Large intestine (tissue), 12 donors: ENCODE measurements around the gene HSPA8. TPM values are rescaled to one million over a fixed set of nuclear protein-coding genes. Genes with fewer than 3 reads are reported as not detected.
A peak's percentile ranks its signal among the peaks of the same experiment; 100 is the strongest.

Experiments used
- DNase-seq, 2 donors: peaks; one replicate each; pipeline versions ENCODE4 v3.0.0 to v3.0.0-alpha.2; 2013
- H3K27ac ChIP-seq: one replicate; pipeline ENCODE4 v1.5.1; 2013; ENCODE audit warnings: low read length
- H3K27me3 ChIP-seq: 2 replicates; pipeline ENCODE4 v1.6.1; 2013; ENCODE audit warnings: low read length; ENCODE audit not compliant: control insufficient read depth, insufficient read depth
- H3K36me3 ChIP-seq: 2 replicates; pipeline ENCODE4 v1.6.1; 2013; ENCODE audit warnings: low read length; ENCODE audit not compliant: control insufficient read depth, insufficient read depth
- H3K4me1 ChIP-seq: one replicate; pipeline ENCODE4 v1.6.1; 2013; ENCODE audit warnings: low read length; ENCODE audit not compliant: control insufficient read depth, insufficient read depth
- H3K4me3 ChIP-seq: one replicate; pipeline ENCODE4 v1.5.1; 2013; ENCODE audit warnings: low read length
- H3K9me3 ChIP-seq: one replicate; pipeline ENCODE4 v1.6.1; 2013; ENCODE audit warnings: mild to moderate bottlenecking, low read depth, low read length, moderate library complexity; ENCODE audit not compliant: control insufficient read depth
- WGBS: methylation state at CpG from one replicate; pipeline ENCODE4 v1.1.5; 2013; ENCODE audit warnings: low lambda C conversion rate; ENCODE audit not compliant: insufficient coverage; 5-methylcytosine and 5-hydroxymethylcytosine counted together
- long read RNA-seq, 11 donors: transcript quantifications; one replicate each; lab custom pipeline, GENCODE V29; 2026
- polyA plus RNA-seq: library from polyadenylated mRNA; unstranded; fragments of 120-200 nt; gene quantifications from one replicate; pipeline ENCODE4 v1.2.1, GENCODE V29; 2013

Gene HSPA8
- polyA plus RNA-seq: 1,403 TPM
- long read RNA-seq, donor 1, transcript HSPA8-224 (9 exons, 2,463 nt): major isoform, 202 of 529 reads
- long read RNA-seq, donor 1, transcript HSPA8-211 (5 exons, 1,509 nt): minor isoform, 49 of 529 reads
- long read RNA-seq, donor 1, transcript HSPA8-222 (6 exons, 1,884 nt): minor isoform, 41 of 529 reads
- long read RNA-seq, donor 1, transcript HSPA8-203 (4 exons, 963 nt): minor isoform, 22 of 529 reads
- long read RNA-seq, donor 1, partial matches to known transcripts: 186 of 529 reads
- long read RNA-seq, donor 1, other reads (novel, unspliced or antisense): 5 of 529 reads
- long read RNA-seq, donor 2, transcript HSPA8-224 (9 exons, 2,463 nt): major isoform, 252 of 1,031 reads
- long read RNA-seq, donor 2, transcript HSPA8-211 (5 exons, 1,509 nt): minor isoform, 124 of 1,031 reads
- long read RNA-seq, donor 2, transcript HSPA8-222 (6 exons, 1,884 nt): minor isoform, 73 of 1,031 reads
- long read RNA-seq, donor 2, transcript HSPA8-203 (4 exons, 963 nt): minor isoform, 50 of 1,031 reads
- long read RNA-seq, donor 2, partial matches to known transcripts: 442 of 1,031 reads
- long read RNA-seq, donor 2, other reads (novel, unspliced or antisense): 0 of 1,031 reads
- long read RNA-seq, donor 3: 0 reads
- long read RNA-seq, donor 4, transcript HSPA8-211 (5 exons, 1,509 nt): minor isoform, 9 of 87 reads
- long read RNA-seq, donor 4, transcript HSPA8-224 (9 exons, 2,463 nt): major isoform, 27 of 87 reads
- long read RNA-seq, donor 4, partial matches to known transcripts: 35 of 87 reads
- long read RNA-seq, donor 4, other reads (novel, unspliced or antisense): 0 of 87 reads
- long read RNA-seq, donor 5, transcript HSPA8-211 (5 exons, 1,509 nt): minor isoform, 37 of 418 reads
- long read RNA-seq, donor 5, transcript HSPA8-222 (6 exons, 1,884 nt): minor isoform, 25 of 418 reads
- long read RNA-seq, donor 5, transcript HSPA8-224 (9 exons, 2,463 nt): major isoform, 173 of 418 reads
- long read RNA-seq, donor 5, transcript HSPA8-203 (4 exons, 963 nt): minor isoform, 18 of 418 reads
- long read RNA-seq, donor 5, partial matches to known transcripts: 144 of 418 reads
- long read RNA-seq, donor 5, other reads (novel, unspliced or antisense): 0 of 418 reads
- long read RNA-seq, donor 6, transcript HSPA8-211 (5 exons, 1,509 nt): minor isoform, 116 of 816 reads
- long read RNA-seq, donor 6, transcript HSPA8-208 (3 exons, 740 nt): minor isoform, 42 of 816 reads
- long read RNA-seq, donor 6, transcript HSPA8-222 (6 exons, 1,884 nt): minor isoform, 36 of 816 reads
- long read RNA-seq, donor 6, transcript HSPA8-224 (9 exons, 2,463 nt): major isoform, 267 of 816 reads
- long read RNA-seq, donor 6, partial matches to known transcripts: 274 of 816 reads
- long read RNA-seq, donor 6, other reads (novel, unspliced or antisense): 8 of 816 reads
- long read RNA-seq, donor 7, transcript HSPA8-208 (3 exons, 740 nt): minor isoform, 10 of 326 reads
- long read RNA-seq, donor 7, transcript HSPA8-224 (9 exons, 2,463 nt): major isoform, 99 of 326 reads
- long read RNA-seq, donor 7, transcript HSPA8-203 (4 exons, 963 nt): minor isoform, 9 of 326 reads
- long read RNA-seq, donor 7, transcript HSPA8-211 (5 exons, 1,509 nt): minor isoform, 53 of 326 reads
- long read RNA-seq, donor 7, partial matches to known transcripts: 125 of 326 reads
- long read RNA-seq, donor 7, other reads (novel, unspliced or antisense): 0 of 326 reads
- long read RNA-seq, donor 8, transcript HSPA8-222 (6 exons, 1,884 nt): minor isoform, 71 of 986 reads
- long read RNA-seq, donor 8, transcript HSPA8-203 (4 exons, 963 nt): minor isoform, 34 of 986 reads
- long read RNA-seq, donor 8, transcript HSPA8-211 (5 exons, 1,509 nt): minor isoform, 110 of 986 reads
- long read RNA-seq, donor 8, transcript HSPA8-224 (9 exons, 2,463 nt): major isoform, 233 of 986 reads
- long read RNA-seq, donor 8, partial matches to known transcripts: 484 of 986 reads
- long read RNA-seq, donor 8, other reads (novel, unspliced or antisense): 0 of 986 reads
- long read RNA-seq, donor 9, transcript HSPA8-208 (3 exons, 740 nt): minor isoform, 31 of 741 reads
- long read RNA-seq, donor 9, transcript HSPA8-211 (5 exons, 1,509 nt): minor isoform, 100 of 741 reads
- long read RNA-seq, donor 9, transcript HSPA8-224 (9 exons, 2,463 nt): major isoform, 223 of 741 reads
- long read RNA-seq, donor 9, transcript HSPA8-203 (4 exons, 963 nt): minor isoform, 29 of 741 reads
- long read RNA-seq, donor 9, partial matches to known transcripts: 281 of 741 reads
- long read RNA-seq, donor 9, other reads (novel, unspliced or antisense): 7 of 741 reads
- long read RNA-seq, donor 10, transcript HSPA8-224 (9 exons, 2,463 nt): major isoform, 372 of 1,089 reads
- long read RNA-seq, donor 10, transcript HSPA8-211 (5 exons, 1,509 nt): minor isoform, 108 of 1,089 reads
- long read RNA-seq, donor 10, transcript HSPA8-222 (6 exons, 1,884 nt): minor isoform, 37 of 1,089 reads
- long read RNA-seq, donor 10, transcript HSPA8-208 (3 exons, 740 nt): minor isoform, 33 of 1,089 reads
- long read RNA-seq, donor 10, partial matches to known transcripts: 456 of 1,089 reads
- long read RNA-seq, donor 10, other reads (novel, unspliced or antisense): 14 of 1,089 reads
- long read RNA-seq, donor 11, transcript HSPA8-211 (5 exons, 1,509 nt): minor isoform, 73 of 574 reads
- long read RNA-seq, donor 11, transcript HSPA8-203 (4 exons, 963 nt): minor isoform, 20 of 574 reads
- long read RNA-seq, donor 11, transcript HSPA8-224 (9 exons, 2,463 nt): major isoform, 185 of 574 reads
- long read RNA-seq, donor 11, transcript HSPA8-222 (6 exons, 1,884 nt): minor isoform, 31 of 574 reads
- long read RNA-seq, donor 11, partial matches to known transcripts: 208 of 574 reads
- long read RNA-seq, donor 11, other reads (novel, unspliced or antisense): 0 of 574 reads

DNA sequence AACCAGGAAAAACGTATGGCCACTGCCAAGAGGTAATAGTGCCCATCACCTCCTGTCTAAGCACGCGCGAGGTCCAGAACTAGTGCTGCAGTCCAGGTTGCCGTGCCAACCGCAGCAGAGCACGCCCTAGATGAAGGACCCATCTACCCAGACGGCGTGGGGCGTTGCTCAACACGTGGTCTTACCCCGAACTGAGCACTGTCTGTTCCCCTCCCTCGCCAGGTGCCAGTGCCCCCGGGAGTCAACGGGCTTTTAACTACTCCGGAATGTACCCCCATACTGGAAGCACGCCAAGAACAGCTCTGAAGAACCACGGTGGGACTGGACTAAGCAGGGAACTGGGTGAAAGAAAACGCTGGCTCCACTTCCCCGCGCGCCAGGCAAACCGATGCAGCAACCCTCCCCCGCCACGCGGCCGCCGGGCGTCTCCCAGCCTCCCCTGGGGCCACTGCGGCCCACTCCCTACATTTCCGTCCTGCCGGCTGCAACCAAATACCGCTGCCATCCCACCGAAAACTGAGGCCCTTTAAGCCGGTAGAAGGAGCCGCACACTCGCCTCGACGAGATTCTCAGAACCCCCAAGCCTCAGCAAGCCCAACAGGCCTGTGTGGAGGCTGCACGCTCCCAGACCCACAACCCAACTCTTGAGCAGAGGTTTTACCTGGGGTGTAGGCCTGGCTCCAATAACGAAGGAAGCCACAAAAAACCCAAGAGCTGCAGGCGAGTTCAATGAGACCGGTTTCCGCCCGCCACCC lies at the start of gene HSPA8:
TSS of gene HSPA8 (minus strand) at position 734 of the 755 bp plus-strand sequence. CDS start 812 bp downstream, outside the sequence.
- H3K4me1 ChIP-seq: peaks cover 22% of the 10 kb centered on the region
- no CpG with 5 or more reads among the region's 45 CpGs for WGBS
- H3K36me3 ChIP-seq: peaks cover 45% of the 10 kb centered on the region
- peak within 1 kb of the TSS; percentile 99 for H3K27ac ChIP-seq
- H3K9me3 ChIP-seq: no peaks in the 10 kb centered on the region
- peak; percentile 25 to 63 for DNase-seq
- no peaks in the 10 kb centered on the region for H3K27me3 ChIP-seq
- peak within 1 kb of the TSS; percentile 73 for H3K4me3 ChIP-seq

DNA sequence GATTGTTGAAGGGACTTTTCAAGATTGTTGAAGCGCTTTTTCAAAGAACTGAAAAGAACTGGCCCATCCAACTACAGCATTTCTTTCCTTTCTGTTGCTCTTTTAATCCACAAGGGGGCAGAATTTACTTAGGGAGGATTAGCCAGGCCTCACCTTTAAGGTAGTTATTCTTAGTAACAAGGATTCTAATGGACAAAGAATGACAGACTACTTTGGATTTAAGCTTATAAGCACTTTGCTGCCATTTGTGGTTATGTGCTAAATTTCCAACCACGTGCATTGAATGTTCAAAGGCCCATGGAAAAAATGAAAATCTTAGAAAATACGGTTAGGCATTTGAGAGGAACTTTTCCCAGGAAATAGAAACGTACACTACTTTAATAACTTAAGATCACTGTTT lies 49.5 kb upstream of the HSPA8 start:
- no peak overlapping the region for H3K4me3 ChIP-seq
- DNase-seq: peak; percentile 15 to 28
- 100% methylated on average over 1 of the region's 4 CpGs for WGBS
- no peaks in the 10 kb centered on the region for H3K4me1 ChIP-seq
- no peaks in the 10 kb centered on the region for H3K36me3 ChIP-seq
- peaks cover 2% of the 10 kb centered on the region for H3K27me3 ChIP-seq
- peaks cover 6% of the 10 kb centered on the region for H3K9me3 ChIP-seq
- H3K27ac ChIP-seq: no peak overlapping the region

DNA sequence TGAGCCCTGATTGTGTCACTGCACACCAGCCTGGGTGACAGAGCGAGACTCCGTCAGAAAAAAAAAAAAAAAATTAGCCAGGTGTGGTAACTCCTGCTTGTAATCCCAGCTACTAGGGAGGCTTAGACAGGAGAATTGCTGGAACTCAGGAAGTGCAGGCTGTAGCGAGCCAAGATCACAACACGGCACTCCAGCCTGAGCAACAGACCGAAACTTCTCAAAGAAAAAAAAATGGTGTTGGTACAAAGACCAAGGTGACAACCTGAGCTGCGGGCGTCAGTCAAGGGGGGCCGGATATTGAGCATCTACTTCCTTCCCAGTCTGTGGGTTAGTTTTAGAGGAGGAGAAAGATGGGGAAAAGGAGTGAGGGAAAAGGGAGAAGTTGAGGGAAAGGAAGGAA lies 48.5 kb upstream of the HSPA8 start:
- Histone ChIP-seq H3K27ac (no peak overlapping the region), H3K36me3 (no peaks in the 10 kb centered on the region), H3K27me3 (peaks cover 2% of the 10 kb centered on the region), H3K9me3 (peaks cover 1% of the 10 kb centered on the region), H3K4me1 (no peaks in the 10 kb centered on the region), H3K4me3 (no peak overlapping the region)
- DNase-seq: peak in 1 of 2 donors; percentile 21
- WGBS: 73% methylated on average over 3 of the region's 8 CpGs

DNA sequence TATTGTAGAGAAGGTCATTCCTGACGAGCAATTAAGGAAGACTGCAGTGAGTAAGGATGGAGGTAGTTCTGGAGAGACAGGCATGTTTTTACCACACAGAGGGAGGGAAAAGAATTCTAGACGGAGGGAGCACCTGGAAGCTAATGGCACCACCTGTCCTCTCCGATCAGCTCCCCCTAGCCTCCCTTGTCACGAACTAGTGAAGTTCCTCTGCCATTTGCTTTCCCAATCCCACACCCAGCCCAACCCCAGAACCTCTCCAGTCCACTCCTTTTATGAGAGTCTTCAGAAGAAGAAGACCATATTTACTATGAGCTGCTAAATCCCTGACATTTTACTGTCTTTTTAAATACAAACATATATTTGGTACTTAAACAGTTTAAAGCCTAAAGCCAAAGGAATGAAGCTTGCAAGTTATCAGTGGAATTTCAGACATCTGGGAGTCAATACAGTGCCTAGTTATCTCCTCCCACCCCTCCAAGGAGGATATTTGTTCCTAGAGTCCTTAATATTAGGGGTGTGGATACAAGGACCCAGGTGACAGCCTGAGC lies 46.1 kb upstream of the HSPA8 start:
- Histone ChIP-seq H3K4me3 (no peak overlapping the region), H3K4me1 (no peaks in the 10 kb centered on the region), H3K27ac (no peak overlapping the region), H3K27me3 (peaks cover 2% of the 10 kb centered on the region), H3K36me3 (no peaks in the 10 kb centered on the region), H3K9me3 (no peaks in the 10 kb centered on the region)
- 75% methylated on average over 2 of the region's 4 CpGs for WGBS
- no peak for DNase-seq

DNA sequence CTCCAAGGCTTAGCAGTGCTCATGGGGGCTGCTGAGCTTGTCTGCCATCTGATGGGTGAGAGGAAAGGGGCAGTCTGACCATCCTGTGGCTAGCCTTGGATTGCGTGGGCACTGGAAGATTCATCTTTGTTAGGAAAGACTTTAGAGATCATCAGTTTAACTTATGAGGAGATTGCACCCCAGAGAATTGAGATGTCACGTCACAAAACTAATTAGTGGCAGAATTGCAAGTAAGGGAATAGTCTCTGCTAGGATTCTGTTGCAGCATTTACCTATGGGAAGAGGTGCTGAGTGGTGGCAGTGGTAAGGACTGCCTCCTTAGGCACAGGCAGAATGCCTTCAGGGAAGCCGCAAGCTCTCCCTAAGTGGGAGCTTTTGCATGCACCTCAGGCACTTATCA lies 42.8 kb upstream of the HSPA8 start:
- H3K4me3 ChIP-seq: no peak overlapping the region
- peaks cover 2% of the 10 kb centered on the region for H3K27me3 ChIP-seq
- H3K27ac ChIP-seq: no peak overlapping the region
- no CpG with 5 or more reads among the region's 3 CpGs for WGBS
- H3K4me1 ChIP-seq: no peaks in the 10 kb centered on the region
- DNase-seq: no peak
- no peaks in the 10 kb centered on the region for H3K9me3 ChIP-seq
- no peaks in the 10 kb centered on the region for H3K36me3 ChIP-seq

DNA sequence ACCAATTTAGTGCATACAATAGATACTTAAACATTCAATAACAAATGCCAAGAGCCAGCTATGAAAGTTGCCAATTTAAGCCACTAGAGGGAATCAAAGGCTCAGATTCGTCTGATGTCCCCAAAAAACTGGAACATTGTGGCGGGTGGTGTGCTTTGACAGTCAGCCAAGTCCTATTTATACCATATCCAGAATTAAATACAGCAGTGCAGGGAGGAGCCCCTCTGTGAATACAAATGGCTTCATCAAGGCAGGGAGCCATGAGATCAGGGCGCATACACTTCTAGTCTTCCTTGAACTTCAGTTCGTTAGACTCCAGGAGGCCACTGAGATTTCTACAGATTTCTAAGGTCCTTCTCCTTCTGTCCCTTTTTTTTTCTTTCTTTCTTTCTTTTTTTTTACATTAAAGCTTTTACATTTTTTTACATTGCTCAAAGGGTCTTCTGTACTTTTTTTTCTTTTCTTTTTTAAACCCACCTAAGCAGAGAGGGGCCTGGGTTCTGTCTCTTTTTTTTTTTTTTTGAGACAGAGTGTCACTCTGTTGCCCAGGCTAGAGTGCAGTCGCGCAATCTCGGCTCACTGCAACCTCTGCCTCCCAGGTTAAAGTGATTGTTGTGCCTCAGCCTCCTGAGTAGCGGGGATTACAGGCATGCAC lies 41.5 kb upstream of the HSPA8 start:
- no peaks in the 10 kb centered on the region for H3K4me1 ChIP-seq
- peaks cover 2% of the 10 kb centered on the region for H3K27me3 ChIP-seq
- no peak overlapping the region for H3K27ac ChIP-seq
- H3K4me3 ChIP-seq: no peak overlapping the region
- no peaks in the 10 kb centered on the region for H3K9me3 ChIP-seq
- DNase-seq: peak; percentile 26 to 47
- no peaks in the 10 kb centered on the region for H3K36me3 ChIP-seq
- 65% methylated on average over 2 of the region's 8 CpGs for WGBS

DNA sequence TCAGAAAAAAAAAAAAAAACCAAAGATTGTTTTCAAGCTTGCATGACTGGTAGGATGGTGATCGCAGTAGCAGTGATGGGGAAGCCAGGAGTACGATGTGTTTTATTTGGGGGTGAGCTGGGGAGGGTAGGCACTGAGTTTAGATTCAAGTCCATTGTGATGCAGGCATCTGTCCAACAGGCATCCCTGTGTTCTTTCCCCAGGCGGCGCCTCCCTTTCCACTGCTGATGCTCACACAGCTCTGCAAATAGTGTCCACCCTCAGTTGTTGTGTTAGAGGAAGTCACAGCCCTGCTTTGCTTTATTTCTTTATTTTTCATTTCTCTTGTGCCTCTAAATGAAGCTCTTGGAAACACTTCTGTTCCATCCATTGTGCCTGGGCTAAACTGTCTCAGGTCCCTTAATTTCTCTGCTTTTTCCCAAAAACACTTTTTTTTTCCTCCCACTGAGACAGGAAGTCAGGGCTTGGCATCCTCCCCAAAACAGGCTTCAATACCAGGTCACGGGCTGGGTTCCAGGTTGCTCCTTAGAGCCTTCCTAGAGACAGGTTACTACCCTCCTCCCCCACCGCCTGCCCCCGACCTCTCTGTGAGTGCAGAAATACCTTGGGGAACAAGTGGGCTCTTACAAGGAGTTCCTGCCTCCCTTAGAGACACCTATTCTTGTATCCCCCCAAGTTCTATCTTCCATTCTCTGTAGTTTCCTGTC lies 38.6 kb upstream of the HSPA8 start:
- Histone ChIP-seq H3K4me3 (no peak overlapping the region), H3K27me3 (no peaks in the 10 kb centered on the region), H3K36me3 (peaks cover under 1% of the 10 kb centered on the region), H3K4me1 (no peaks in the 10 kb centered on the region), H3K9me3 (no peaks in the 10 kb centered on the region), H3K27ac (no peak overlapping the region)
- WGBS: no CpG with 5 or more reads among the region's 7 CpGs
- no peak for DNase-seq
